ENCODE results near the gene OSBPL10.

OSBPL10 gene

DNA sequence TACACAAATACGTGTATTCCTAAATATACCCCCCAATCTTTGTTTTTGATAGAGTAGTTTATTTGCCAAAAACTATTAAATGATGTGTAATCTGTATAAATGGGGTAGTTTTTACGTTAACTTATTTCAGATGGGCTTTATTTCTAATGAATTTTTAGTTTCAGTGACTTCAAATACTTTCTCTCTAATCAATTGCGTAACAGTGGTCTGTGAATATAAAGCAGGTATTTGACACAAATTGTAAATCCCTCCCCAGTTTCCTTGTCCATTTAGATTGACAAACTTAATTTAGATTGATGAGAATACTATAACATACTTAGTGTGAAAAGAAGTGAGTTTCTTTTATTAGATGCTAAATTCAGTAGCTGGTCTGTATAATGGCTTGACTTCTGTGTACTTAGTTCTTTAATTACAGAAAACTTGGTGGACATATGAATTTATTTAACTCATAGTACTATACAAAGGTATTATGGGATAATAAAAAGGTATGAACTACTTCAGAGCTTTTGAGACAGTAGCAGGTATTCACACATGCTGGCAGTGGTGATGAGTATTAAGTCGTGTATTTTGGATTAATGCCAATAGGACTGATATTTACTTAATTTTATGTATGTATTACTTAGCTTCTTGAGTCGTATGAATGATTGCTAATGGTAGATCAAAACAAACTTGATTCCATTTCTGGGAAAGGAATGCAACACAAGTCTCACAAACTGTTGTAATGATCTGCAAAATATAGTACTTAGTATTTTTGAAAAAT, 366.7 kb downstream of the OSBPL10 start:
- no peak for DNase-seq (ENCODE audit: low read depth)

DNA sequence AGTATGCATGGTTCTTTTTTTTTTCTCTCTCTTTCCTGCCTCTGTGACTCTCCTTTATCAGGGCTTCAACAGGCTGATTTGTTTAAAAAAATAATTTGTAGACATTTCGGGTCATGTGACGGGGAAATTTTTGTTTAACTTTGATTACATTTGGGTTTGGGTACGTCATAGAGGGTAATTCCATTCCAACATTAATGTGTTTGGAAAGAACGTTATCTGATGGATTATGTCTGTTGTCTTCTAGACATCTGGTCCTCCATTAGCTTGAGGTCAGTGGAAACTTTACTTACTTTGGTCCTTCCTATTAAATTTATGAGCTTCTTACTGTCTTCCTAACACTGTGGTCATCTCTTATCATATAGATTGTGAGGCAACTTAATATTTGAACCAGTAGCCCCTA, 367.4 kb downstream of the OSBPL10 start:
- DNase-seq (ENCODE audit: low read depth), result no peak

DNA sequence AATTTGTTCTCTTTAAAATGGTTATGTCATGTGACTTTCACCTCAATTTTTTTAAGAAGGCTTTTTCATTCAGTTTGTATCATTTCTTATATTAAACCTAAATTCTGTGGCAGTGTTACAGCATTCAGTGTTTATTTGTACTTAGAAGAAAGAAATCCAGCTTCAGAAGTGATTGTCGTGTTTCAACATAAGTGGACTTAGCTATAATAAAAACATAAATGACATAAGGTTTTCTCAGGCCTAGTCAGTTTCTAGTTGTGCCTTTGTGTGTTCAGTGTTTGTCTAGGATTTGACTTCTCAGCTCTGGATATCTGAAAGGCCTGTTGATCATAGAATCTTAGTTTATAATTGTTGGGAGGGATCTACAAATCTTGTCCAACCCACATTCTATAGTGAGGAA, 367.9 kb downstream of the OSBPL10 start:
- DNase-seq (ENCODE audit: low read depth), result no peak
